Lower leg skin (tissue), 4 donors: ENCODE data around the gene PLOD3. TPM values are rescaled to one million over a fixed set of nuclear protein-coding genes. Genes with fewer than 3 reads are reported as not detected.

ENCODE experiments used
- DNase-seq, 2 donors: peaks; one replicate each; pipeline ENCODE4 v3.0.0-alpha.2; 2019; ENCODE audit warnings: low spot score in 2 of 2
- H3K4me3 ChIP-seq: fragments of 200-600 bp; sonication (generic); 2 replicates; pipeline ENCODE4 v1.5.1; 2017; ENCODE audit warnings: mild to moderate bottlenecking, low read depth; ENCODE audit not compliant: poor library complexity, severe bottlenecking
- CTCF ChIP-seq, 3 donors: fragments of 450-650 bp; IDR thresholded peaks; one replicate each; pipeline ENCODE4 v1.5.1; 2016; ENCODE audit warnings: antibody characterized with exemption in 3 of 3, mild to moderate bottlenecking in 3 of 3, moderate library complexity in 2 of 3
- POLR2A ChIP-seq, 2 donors: fragments of 450-650 bp; IDR thresholded peaks; one replicate each; pipeline ENCODE4 v1.6.1; 2016 to 2017; ENCODE audit warnings: antibody characterized with exemption in 2 of 2, mild to moderate bottlenecking in 1 of 2, moderate library complexity in 1 of 2
- WGBS, 2 donors: methylation state at CpG; one replicate each; pipeline ENCODE4 v1.1.5; 2018; 5-methylcytosine and 5-hydroxymethylcytosine counted together
- intact Hi-C: fragments of 100-400 bp; cut with DNase I; formaldehyde crosslinking; loops from one replicate; pipeline ENCODE4 v1.15.0; 2023; ENCODE audit warnings: low total_unique reads
- total RNA-seq, 4 donors: library from RNA; depleted of rRNA; stranded (reverse); fragments of >200 nt; gene quantifications; one replicate each; pipeline ENCODE4 v1.1.0, GENCODE V29; 2016

Gene PLOD3
- total RNA-seq, 4 donors from 2014 or later: 16.4 to 31.9 (median 23.3) TPM

GRCh38 chr7:101185258-101185839 is 32.0 kb downstream of the PLOD3 start:
- WGBS, 2 donors: 50 to 51% methylated on average over 5 of the region's 5 CpGs
- no peak overlapping the region for H3K4me3 ChIP-seq
- intact Hi-C loops: loop anchor here (5.0 kb wide), 1 partner anchor 742 kb away; no protein-coding TSS in a partner anchor
- TF ChIP-seq POLR2A (IDR thresholded peaks at IDR 0.05) (no peak), CTCF (IDR thresholded peaks at IDR 0.05) (no peak)
- no peak for DNase-seq

- intact Hi-C loops: no loop called here
- no peak for DNase-seq
- 9 to 10% methylated on average over 22 to 32 of the region's 56 CpGs for WGBS, 2 donors
- TF ChIP-seq POLR2A (IDR thresholded peaks at IDR 0.05): no peak
- no peak within 1 kb of the TSS for H3K4me3 ChIP-seq
Observed at GRCh38 chr7:101180130-101180755, 37.1 kb downstream of the PLOD3 start, which contains the start of gene NAT16. Gene NAT16, minus strand, starts transcription at chr7:101180293. Its CDS starts 5,486 bp downstream, at chr7:101174807.

GRCh38 chr7:101179713-101180112 is 37.7 kb downstream of the PLOD3 start:
- no peak overlapping the region for H3K4me3 ChIP-seq
- TF ChIP-seq POLR2A (IDR thresholded peaks at IDR 0.05) (no peak), CTCF (IDR thresholded peaks at IDR 0.05) (no peak)
- intact Hi-C loops: no loop called here

GRCh38 chr7:101179117-101179516 is 38.3 kb downstream of the PLOD3 start:
- TF ChIP-seq POLR2A (IDR thresholded peaks at IDR 0.05): no peak
- TF ChIP-seq CTCF (IDR thresholded peaks at IDR 0.05): no peak
- intact Hi-C loops: no loop called here
- no peak for DNase-seq
- WGBS, 2 donors: 0 to 5% methylated on average over 19 to 20 of the region's 20 CpGs
- no peak overlapping the region for H3K4me3 ChIP-seq

More at GRCh38 chr7:101179713-101180112, 37.7 kb downstream of the PLOD3 start:
- 2 to 6% methylated on average over 13 to 27 of the region's 27 CpGs for WGBS, 2 donors
- DNase-seq: no peak

- no peak for TF ChIP-seq POLR2A (IDR thresholded peaks at IDR 0.05)
- no peak for DNase-seq
- no peak overlapping the region for H3K4me3 ChIP-seq
- intact Hi-C loops: no loop called here
- WGBS, 2 donors: 61 to 79% methylated on average over 2 of the region's 2 CpGs
Observed at GRCh38 chr7:101177644-101178043, 39.7 kb downstream of the PLOD3 start.

GRCh38 chr7:101175664-101176063 is 41.7 kb downstream of the PLOD3 start:
- no peak for DNase-seq
- TF ChIP-seq CTCF (IDR thresholded peaks at IDR 0.05) (no peak), POLR2A (IDR thresholded peaks at IDR 0.05) (no peak)
- intact Hi-C loops: no loop called here
- 45% methylated on average over 3 of the region's 3 CpGs for WGBS, 2 donors
- H3K4me3 ChIP-seq: no peak overlapping the region
